Lower lobe of right lung (tissue), 2 donors: ENCODE measurements around the gene TBC1D4. TPM values are rescaled to one million over a fixed set of nuclear protein-coding genes. Genes with fewer than 3 reads are reported as not detected.

Source experiments
- ATAC-seq, 2 donors: fragments of 200-7000 bp; cut with Tn5 transposase; one replicate each; pipeline ENCODE4 v1.9.1; 2020 to 2022; ENCODE audit warnings: mild to moderate bottlenecking in 2 of 2, moderate library complexity in 2 of 2
- DNase-seq: peaks from one replicate; pipeline ENCODE4 v3.0.0-alpha.2; 2020
- H3K27ac ChIP-seq: fragments of 200-600 bp; one replicate; pipeline ENCODE4 v1.8.0; 2022
- H3K27me3 ChIP-seq: fragments of 200-600 bp; one replicate; pipeline ENCODE4 v1.8.0; 2022; ENCODE audit warnings: low read depth
- H3K36me3 ChIP-seq: fragments of 200-600 bp; one replicate; pipeline ENCODE4 v1.8.0; 2022; ENCODE audit warnings: mild to moderate bottlenecking
- H3K4me1 ChIP-seq: fragments of 200-600 bp; one replicate; pipeline ENCODE4 v1.8.0; 2022
- H3K4me3 ChIP-seq: fragments of 200-600 bp; one replicate; pipeline ENCODE4 v1.8.0; 2022; ENCODE audit warnings: mild to moderate bottlenecking
- H3K9me3 ChIP-seq: fragments of 200-600 bp; one replicate; pipeline ENCODE4 v1.8.0; 2022
- intact Hi-C: fragments of 100-400 bp; cut with DNase I; formaldehyde crosslinking; loops from one replicate; pipeline ENCODE4 v1.11.0; 2022
- total RNA-seq: library from RNA; stranded (reverse); fragmentation: NEBNext Ultra II Directional; extraction: Animal tissue kit (Norgen Biotek cat#: 25700); gene quantifications from one replicate; pipeline ENCODE4 v1.2.1, GENCODE V29; 2021
- TF ChIP-seq, protein P1 (sequence below): fragments of 200-600 bp; IDR thresholded peaks from one replicate; pipeline ENCODE4 v1.8.0; 2022; ENCODE audit warnings: antibody characterized with exemption, mild to moderate bottlenecking
- donor health status: DM: no; HTN: yes; CAD: no; lungs with severe emphysema.

Gene TBC1D4
- total RNA-seq, 1 donor from 2014 or later: 30.4 TPM

DNA sequence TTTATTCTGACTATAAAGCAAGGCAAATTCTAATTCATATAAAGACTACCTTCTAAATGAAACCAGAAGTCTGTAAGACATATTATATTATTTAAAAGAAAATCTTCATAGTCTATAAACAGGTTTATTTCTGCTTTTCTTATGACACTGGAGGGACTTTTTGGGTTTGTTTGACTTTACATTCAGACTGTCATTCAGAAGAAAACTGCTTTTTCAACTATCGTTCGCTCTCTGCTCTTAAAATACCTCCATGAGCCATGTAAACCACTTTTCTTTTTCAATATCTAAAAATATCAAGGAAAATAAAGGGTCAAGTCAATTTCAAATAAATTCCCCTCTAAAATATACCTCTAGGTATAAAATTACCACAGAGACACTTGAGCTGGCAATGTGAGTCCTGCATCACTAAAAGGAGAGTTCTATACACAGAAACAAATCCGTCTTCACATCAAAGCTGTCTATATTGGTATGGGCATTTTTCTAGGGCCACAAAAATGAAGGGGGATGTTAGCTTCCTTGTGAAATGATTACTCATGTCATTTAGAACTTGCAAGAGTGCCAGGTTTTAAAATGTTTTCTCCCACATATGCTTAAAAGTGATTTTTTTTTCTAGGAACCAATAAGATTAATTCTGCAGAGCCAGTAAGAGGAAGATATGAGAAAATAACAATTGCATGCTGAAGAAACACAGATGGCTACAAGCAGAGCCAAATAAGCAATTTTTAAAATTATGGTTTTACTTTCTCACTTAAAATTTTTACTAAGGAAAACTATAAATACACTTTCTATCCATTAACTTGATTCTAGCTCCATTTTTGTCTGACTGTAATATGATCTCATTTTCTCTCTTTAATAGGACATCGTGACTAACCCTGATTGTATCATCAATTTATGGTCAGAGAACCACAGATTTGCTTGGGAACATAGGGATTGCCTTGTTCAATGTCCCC, 181.8 kb downstream of the TBC1D4 start:
- TF ChIP-seq, protein P1, sequence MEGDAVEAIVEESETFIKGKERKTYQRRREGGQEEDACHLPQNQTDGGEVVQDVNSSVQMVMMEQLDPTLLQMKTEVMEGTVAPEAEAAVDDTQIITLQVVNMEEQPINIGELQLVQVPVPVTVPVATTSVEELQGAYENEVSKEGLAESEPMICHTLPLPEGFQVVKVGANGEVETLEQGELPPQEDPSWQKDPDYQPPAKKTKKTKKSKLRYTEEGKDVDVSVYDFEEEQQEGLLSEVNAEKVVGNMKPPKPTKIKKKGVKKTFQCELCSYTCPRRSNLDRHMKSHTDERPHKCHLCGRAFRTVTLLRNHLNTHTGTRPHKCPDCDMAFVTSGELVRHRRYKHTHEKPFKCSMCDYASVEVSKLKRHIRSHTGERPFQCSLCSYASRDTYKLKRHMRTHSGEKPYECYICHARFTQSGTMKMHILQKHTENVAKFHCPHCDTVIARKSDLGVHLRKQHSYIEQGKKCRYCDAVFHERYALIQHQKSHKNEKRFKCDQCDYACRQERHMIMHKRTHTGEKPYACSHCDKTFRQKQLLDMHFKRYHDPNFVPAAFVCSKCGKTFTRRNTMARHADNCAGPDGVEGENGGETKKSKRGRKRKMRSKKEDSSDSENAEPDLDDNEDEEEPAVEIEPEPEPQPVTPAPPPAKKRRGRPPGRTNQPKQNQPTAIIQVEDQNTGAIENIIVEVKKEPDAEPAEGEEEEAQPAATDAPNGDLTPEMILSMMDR: no peak
- intact Hi-C loops: no loop called here
- Histone ChIP-seq H3K27me3 (no peaks in the 10 kb centered on the region), H3K9me3 (no peaks in the 10 kb centered on the region), H3K27ac (no peak overlapping the region), H3K4me3 (no peak overlapping the region), H3K4me1 (no peaks in the 10 kb centered on the region), H3K36me3 (peaks cover 15% of the 10 kb centered on the region)
- ATAC-seq (no peak), DNase-seq (no peak)

GRCh38 chr13:75299246-75299645, 182.7 kb downstream of the TBC1D4 start:
- H3K9me3 ChIP-seq: no peaks in the 10 kb centered on the region
- no peak for ATAC-seq
- intact Hi-C loops: no loop called here
- no peak overlapping the region for H3K4me3 ChIP-seq
- no peaks in the 10 kb centered on the region for H3K4me1 ChIP-seq
- no peaks in the 10 kb centered on the region for H3K27me3 ChIP-seq
- peaks cover 21% of the 10 kb centered on the region for H3K36me3 ChIP-seq
- no peak for DNase-seq
- H3K27ac ChIP-seq: no peak overlapping the region
- TF ChIP-seq, protein P1: no peak

DNA sequence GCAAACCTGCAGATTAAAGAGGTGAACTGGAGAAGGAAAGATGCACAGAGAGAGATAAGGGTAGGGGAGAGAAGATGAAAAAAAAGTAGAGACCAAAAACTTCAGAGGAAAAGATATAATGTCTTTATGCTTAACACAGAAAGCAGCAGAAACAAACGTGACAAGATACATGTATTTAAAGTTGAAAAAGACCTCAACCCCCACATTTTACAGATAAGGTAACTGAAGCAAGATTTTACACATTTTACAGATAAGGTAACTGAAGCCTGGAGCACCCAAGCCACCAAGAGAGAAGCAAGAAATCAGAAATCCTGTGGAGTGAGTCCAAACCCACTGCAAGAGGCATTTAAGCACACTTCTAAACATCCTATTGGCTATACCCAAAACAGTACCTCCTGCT, 185.3 kb downstream of the TBC1D4 start:
- ATAC-seq (no peak), DNase-seq (no peak)
- TF ChIP-seq, protein P1: no peak
- Histone ChIP-seq H3K27ac (no peak overlapping the region), H3K36me3 (peaks cover 27% of the 10 kb centered on the region), H3K27me3 (no peaks in the 10 kb centered on the region), H3K4me3 (no peak overlapping the region), H3K4me1 (no peaks in the 10 kb centered on the region), H3K9me3 (no peaks in the 10 kb centered on the region)
- intact Hi-C loops: no loop called here

GRCh38 chr13:75295201-75295600, 186.8 kb downstream of the TBC1D4 start:
- Histone ChIP-seq H3K36me3 (peaks cover 27% of the 10 kb centered on the region), H3K27ac (no peak overlapping the region), H3K27me3 (no peaks in the 10 kb centered on the region), H3K4me1 (no peaks in the 10 kb centered on the region), H3K4me3 (no peak overlapping the region), H3K9me3 (no peaks in the 10 kb centered on the region)
- TF ChIP-seq, protein P1: no peak
- no peak for ATAC-seq
- DNase-seq: no peak
- intact Hi-C loops: no loop called here

- no peak for ATAC-seq
- no peak for DNase-seq
- TF ChIP-seq, protein P1: no peak
Measured at GRCh38 chr13:75294110-75294509, 187.9 kb downstream of the TBC1D4 start.

More at GRCh38 chr13:75294110-75294509, 187.9 kb downstream of the TBC1D4 start:
- Histone ChIP-seq H3K27me3 (no peaks in the 10 kb centered on the region), H3K36me3 (peaks cover 23% of the 10 kb centered on the region), H3K4me3 (no peak overlapping the region), H3K4me1 (no peaks in the 10 kb centered on the region), H3K27ac (no peak overlapping the region), H3K9me3 (no peaks in the 10 kb centered on the region)
- intact Hi-C loops: no loop called here
